DND-41 (cell line): ENCODE results near the gene DYNLT5.

Experiments
- EZH2 ChIP-seq: IDR thresholded peaks from 3 replicates; pipeline ENCODE4 v1.6.1; 2012; ENCODE audit warnings: borderline replicate concordance, low read depth, mild to moderate bottlenecking, moderate library complexity, low read length, inconsistent platforms; ENCODE audit not compliant: severe bottlenecking
- TF ChIP-seq, protein P1 (sequence below): IDR thresholded peaks from 2 replicates; pipeline ENCODE4 v1.5.1; 2012; ENCODE audit warnings: borderline replicate concordance, low read length, moderate library complexity, mild to moderate bottlenecking; ENCODE audit not compliant: poor library complexity, severe bottlenecking; ENCODE audit errors: extremely low read depth

- TF ChIP-seq, protein P1, sequence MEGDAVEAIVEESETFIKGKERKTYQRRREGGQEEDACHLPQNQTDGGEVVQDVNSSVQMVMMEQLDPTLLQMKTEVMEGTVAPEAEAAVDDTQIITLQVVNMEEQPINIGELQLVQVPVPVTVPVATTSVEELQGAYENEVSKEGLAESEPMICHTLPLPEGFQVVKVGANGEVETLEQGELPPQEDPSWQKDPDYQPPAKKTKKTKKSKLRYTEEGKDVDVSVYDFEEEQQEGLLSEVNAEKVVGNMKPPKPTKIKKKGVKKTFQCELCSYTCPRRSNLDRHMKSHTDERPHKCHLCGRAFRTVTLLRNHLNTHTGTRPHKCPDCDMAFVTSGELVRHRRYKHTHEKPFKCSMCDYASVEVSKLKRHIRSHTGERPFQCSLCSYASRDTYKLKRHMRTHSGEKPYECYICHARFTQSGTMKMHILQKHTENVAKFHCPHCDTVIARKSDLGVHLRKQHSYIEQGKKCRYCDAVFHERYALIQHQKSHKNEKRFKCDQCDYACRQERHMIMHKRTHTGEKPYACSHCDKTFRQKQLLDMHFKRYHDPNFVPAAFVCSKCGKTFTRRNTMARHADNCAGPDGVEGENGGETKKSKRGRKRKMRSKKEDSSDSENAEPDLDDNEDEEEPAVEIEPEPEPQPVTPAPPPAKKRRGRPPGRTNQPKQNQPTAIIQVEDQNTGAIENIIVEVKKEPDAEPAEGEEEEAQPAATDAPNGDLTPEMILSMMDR, result no peak
- TF ChIP-seq EZH2, result no peak
These were observed 72.5 kb downstream of the DYNLT5 start for GRCh38 chr1:66824771-66825170.
